Measurements from ENCODE around the gene SENP6.
"Not testable (repeated sequence)": the region's sequence is repeated elsewhere in the genome, so short reads cannot be mapped to it uniquely, and the experiment has no call there.

The SENP6 gene

DNA sequence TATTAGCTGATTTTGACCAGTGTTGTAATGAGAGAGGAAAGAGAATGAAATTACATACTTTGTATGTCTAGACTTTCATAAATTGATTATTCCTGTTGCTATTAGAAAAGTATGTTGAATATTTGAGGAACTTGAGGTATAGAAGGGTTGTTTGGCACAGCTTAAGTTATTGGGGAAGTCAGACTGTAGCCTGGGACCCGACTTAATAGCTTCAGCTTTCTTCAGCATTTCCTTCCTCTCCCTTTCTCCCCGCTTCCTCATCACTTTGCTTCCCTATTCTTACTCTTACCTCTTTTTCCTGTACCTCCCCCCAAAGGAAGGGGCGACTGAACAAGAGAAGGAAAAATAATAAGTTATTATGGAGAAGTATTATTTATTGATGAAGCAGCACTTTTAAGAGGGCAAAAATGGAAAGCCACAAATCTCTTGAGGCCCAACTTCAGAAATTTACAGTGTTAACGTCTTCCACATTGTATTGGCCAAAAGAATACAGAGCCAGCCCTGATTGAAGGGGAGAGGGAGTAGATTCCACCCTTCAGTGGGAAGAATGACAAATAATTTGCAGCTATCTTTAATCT, 7.4 kb downstream of the SENP6 start:
- DNase-seq: no peak

DNA sequence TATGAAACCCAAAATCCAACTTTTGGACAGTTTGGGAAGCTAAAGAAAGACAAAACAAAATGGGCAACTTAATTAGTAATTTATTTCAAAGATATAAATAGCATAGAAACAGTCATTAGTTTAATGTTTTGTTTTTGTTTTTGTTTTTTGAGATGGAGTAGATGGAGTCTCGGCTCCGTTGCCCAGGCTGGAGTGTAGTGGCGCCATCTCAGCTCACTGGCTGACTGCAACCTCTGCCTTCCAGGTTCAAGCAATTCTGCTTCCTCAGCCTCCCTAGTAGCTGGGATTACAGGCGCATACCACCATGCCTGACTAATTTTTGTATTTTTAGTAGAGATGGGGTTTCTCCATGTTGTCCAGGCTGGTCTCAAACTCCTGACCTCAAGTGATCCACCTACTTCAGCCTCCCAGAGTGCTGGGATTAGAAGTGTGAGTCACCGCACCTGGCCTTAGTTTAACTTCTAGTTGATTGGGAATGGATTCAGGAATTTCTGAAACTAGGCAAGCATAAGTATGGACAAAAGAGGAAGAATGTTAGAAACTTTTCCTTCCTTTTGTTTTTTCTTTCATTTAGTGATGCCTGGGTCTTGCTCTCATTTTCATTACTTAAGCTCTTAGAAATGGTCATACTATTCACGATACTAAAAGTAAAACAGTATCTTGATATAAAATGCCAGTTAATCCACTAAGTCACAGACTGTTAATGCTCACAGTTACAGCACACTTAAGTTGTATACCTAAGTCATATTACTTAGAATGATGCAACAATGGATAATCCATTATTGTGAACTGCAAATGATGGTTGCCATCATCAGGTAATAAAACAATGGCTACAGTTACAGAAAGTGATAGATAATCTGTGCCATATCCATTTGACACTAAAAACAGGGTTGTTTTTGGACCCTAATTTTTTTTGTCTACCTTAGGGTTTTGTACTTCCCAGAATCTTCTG, 8.2 kb downstream of the SENP6 start:
- no peak for DNase-seq

GRCh38 chr6:75611011-75611701, 9.5 kb downstream of the SENP6 start:
- DNase-seq: no peak

- no peak for DNase-seq
These were observed 10.2 kb downstream of the SENP6 start for GRCh38 chr6:75611702-75612375.

DNA sequence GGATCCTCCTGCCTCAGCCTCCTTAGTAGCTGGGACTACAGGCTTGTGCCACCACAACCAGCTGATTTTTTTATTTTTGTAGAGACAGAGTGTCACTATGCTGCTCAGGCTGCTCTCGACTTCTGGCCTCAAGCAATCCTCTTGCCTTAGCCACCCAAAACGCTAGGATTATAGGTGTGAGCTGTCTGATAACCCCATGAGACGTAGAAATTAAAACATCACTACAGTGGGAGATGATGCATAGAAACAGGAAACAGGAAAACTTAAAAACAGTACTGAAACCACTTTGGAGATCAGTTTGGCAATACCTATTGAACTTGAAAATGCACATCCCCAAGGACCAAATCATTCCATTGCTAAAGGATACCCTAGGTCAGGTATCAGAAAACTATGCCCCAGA, 10.8 kb downstream of the SENP6 start:
- no peak for DNase-seq

DNA sequence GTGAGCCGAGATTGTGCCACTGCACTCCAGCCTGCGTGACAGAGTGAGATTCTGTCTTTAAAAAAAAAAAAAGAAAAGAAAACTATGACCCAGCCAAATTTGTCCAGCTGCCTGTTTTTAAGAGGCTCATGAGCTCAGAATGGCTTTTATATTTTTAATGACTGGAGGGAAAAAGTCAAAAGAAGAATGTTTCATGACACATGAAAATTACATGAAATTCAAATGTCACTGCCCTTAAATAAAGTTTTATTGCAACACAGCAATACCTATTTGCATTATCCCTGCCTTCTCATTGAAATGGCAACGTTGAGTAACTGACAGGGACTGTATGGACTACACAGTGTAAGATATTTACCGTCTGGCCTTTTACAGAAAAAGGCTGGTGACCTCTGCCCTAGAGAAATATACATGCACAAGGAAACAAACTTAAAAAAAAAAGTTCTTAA, 11.4 kb downstream of the SENP6 start:
- no peak for DNase-seq

GRCh38 chr6:75618437-75618836, 16.8 kb downstream of the SENP6 start:
- DNase-seq: no peak

DNA sequence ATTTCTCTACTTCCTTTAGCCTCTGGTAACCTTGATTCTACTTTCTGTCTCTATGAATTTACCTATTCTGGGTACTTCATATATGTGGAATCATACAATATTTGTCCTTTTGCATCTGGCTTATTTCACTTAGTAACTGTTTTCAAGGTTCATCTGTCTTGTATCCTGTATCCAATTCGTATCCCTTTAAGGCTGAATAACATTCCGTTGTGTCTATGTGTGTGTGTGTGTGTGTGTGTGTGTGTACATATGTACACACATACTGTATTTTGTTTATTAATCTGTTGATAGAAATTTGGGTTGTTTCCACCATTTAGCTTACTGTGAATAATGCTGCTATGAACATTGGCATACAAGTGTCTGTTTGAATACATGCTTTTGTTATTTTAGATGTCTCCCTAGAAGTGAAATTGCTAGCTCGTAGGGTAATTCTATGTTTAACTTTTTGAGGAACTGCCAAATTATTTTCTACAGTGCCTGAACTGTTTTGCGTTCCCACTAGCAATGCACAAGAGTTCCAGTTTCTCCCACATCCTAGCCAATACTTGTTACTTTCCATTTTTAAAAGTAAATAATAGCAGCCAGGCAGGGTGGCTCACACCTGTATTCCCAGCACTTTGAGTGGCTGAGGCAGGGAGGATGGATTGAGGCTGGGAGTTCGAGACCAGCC, 17.7 kb downstream of the SENP6 start:
- no peak for DNase-seq

DNA sequence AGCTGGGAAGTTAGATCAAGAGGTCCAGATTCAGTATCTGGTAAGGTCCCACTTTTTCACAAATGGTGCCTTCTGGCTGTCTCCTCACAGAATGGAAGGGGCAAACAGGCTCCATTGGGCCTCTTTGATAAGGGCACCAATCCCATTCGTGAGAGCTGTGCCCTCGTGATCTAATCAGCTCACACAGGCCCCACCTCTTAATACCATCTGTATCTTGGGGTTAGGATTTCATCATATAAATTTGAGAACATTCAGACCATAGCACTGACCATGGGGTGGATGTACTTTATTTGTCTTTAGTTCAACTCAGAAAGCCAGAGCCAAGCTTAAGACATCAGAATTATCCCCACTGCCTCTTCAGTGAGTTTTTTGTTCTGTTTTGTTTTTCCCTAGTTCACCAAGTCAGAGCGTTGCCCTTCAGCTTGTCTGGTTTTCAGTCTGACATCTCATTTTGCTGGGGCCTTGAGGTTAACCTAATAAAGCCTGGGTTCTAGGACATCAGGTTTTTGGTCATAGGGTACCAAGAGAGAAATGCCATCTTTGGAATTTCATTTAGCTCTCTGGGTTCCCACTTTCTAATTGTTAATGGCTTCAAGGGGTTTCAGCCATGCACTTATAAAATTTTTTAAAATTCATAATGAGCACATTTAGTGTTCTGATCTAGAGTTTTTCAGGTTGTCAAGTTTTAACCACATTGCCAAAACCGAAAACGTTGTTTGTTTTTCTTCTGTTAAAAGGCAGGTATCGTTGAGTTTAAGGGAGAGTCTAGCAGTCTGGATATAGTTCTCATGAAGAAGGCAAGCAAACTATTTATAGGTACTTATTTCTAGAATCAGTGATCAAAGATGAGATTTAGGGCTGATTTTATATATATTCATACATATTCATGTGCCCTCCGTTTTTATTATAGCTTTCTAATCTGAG, 19.0 kb downstream of the SENP6 start:
- DNase-seq: no peak

DNA sequence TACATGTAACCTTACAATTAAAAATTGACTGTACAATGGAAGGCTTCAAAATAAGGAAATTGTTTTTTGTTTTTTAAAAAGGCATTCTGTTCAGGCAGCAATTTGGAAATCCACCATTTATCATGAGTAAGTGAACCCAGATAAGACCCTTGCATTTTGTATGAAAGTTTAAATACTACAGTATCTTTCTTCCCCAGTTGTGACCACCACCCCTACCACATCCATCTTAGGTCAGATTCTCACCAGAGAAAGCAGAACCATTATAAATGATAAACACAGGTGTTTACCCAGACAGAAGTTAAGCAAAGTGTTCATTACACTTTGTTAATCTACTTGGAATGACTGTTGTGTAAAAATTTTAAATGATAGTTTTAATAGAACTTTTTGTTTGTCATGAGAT, 20.2 kb downstream of the SENP6 start:
- no peak for DNase-seq

GRCh38 chr6:75623491-75623890, 21.8 kb downstream of the SENP6 start:
- no peak for DNase-seq

GRCh38 chr6:75624335-75624734, 22.7 kb downstream of the SENP6 start:
- DNase-seq: no peak

- DNase-seq: no peak
These were observed 23.3 kb downstream of the SENP6 start for GRCh38 chr6:75624988-75625387.

DNA sequence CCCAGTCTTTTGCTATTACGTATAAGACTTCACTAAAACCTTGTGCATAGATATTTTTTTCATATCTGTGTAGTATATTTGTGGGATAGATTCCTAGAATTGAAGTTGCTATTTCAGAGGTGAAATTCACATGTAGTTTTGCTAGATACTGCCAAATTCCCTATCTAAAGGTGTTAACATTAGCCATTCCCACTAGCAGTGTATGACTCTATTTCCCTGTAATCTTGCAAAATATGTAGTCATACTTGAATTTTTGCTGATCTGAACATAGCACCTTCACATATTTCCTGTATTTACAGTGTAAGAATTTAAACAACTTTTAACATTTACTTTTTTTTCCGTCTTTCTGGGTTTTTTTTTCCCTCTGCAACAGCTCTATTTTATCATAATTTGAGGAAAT, 24.9 kb downstream of the SENP6 start:
- DNase-seq: no peak

DNA sequence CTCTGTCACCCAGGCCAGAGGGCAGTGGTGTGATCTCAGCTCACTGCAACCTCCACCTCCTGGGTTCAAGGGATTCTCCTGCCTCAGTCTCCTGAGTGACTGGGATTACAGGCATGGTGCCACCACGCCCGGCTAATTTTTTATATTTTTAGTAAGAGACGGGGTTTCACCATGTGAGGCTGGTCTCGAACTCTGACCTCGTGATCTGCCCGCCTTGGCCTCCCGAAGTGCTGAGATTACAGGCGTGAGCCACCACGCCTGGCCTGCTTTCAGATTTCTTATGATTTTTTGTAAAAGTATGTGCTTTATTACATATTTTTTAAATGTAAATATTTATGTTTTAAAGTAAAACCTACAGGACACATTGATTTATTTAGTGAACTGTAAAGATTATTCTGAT, 26.0 kb downstream of the SENP6 start:
- DNase-seq: not testable (repeated sequence)

DNA sequence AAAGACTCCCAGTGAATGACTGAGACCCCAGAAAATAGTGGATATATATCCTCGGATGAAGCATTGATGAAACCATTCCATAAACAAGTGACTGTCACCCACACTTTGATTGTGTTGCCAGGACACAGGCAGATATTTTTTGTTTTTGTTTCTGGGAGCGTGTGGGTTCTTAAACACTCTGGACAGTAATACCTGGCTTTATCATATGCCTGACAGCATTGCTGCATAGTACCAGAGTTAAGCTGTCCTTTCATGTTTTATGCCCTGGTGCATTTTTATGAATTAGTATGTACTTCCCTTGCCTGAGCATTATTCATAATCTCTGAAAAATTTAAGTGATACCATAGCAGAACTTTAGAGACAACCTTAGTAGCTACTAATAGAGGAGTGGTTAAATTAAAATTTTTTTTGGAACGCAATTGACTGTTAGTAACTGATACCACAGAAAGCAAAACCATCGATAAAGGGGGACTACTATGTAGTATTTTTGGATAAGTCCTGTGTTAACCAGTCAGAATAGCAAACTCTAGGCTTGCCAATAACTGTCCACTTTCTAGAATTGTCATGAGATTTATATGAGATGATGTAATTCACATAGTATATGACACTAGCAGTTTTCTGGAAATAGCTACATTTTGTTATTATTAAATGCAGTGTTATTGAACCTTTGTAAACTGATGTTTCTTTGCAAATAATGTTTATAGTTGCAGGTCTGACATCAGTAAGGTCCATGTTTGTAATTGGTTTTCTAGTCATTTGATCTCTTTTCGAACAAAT, 30.4 kb downstream of the SENP6 start:
- DNase-seq: no peak

- DNase-seq: no peak
These were observed 31.4 kb downstream of the SENP6 start for GRCh38 chr6:75633045-75633444.

- no peak for DNase-seq
These were observed 40.6 kb downstream of the SENP6 start for GRCh38 chr6:75642311-75642710.

GRCh38 chr6:75643173-75643572, 41.5 kb downstream of the SENP6 start:
- DNase-seq: no peak

- no peak for DNase-seq
These were observed 54.8 kb downstream of the SENP6 start for GRCh38 chr6:75656479-75656878.

GRCh38 chr6:75657327-75657726, 55.6 kb downstream of the SENP6 start:
- no peak for DNase-seq
